Naive thymus-derived CD4-positive, alpha-beta T cell (primary cell): ENCODE data around the gene KRT35. TPM values are rescaled to one million over a fixed set of nuclear protein-coding genes. Genes with fewer than 3 reads are reported as not detected.

Experiments
- ATAC-seq: fragments of 150-1000 bp; cut with Tn5 transposase; 2 replicates; pipeline ENCODE4 v1.10.0; 2021; ENCODE audit warnings: mild to moderate bottlenecking, moderate library complexity
- CTCF ChIA-PET: fragments of 350-600 bp; sonication (Branson Sonifier 250); formaldehyde crosslinking; loops from one replicate; lab custom pipeline; 2021; ENCODE audit warnings: antibody characterized with exemption; lab: Charles Lee
- POLR2A ChIA-PET: fragments of 350-600 bp; sonication (Branson Sonifier 250); formaldehyde crosslinking; loops from one replicate; lab custom pipeline; 2021; ENCODE audit warnings: antibody characterized with exemption, inconsistent platforms; lab: Charles Lee
- DNase-seq, 9 donors: peaks; one replicate each; pipeline versions ENCODE4 v3.0.0 to v3.0.0-alpha.2; 2020 to 2022; ENCODE audit warnings: mixed read lengths in 1 of 9
- H3K27ac ChIP-seq: one replicate; pipeline ENCODE4 v1.7.0; 2013; ENCODE audit warnings: mild to moderate bottlenecking, low read depth, low read length, moderate library complexity
- H3K27me3 ChIP-seq, 2 donors: one replicate each; pipeline ENCODE4 v1.7.0; 2013; ENCODE audit warnings: low read length in 2 of 2, mild to moderate bottlenecking in 2 of 2, moderate library complexity in 2 of 2; ENCODE audit not compliant: control insufficient read depth in 2 of 2, insufficient read depth in 2 of 2
- H3K36me3 ChIP-seq, 3 experiments: 1 replicate in 2 of 3; 2 replicates in 1 of 3; pipeline ENCODE4 v1.7.0; 2013; ENCODE audit warnings: low read length in 3 of 3, mild to moderate bottlenecking in 3 of 3, moderate library complexity in 1 of 3; ENCODE audit not compliant: insufficient read depth in 3 of 3, control insufficient read depth in 2 of 3
- H3K4me1 ChIP-seq, 2 donors: one replicate each; pipeline ENCODE4 v1.7.0; 2013; ENCODE audit warnings: low read length in 2 of 2, mild to moderate bottlenecking in 2 of 2, moderate library complexity in 1 of 2; ENCODE audit not compliant: control insufficient read depth in 2 of 2, insufficient read depth in 2 of 2
- H3K4me3 ChIP-seq: 2 replicates; pipeline ENCODE4 v1.7.0; 2013; ENCODE audit warnings: mild to moderate bottlenecking, low read length
- H3K9me3 ChIP-seq, 3 experiments: 1 replicate in 2 of 3; 2 replicates in 1 of 3; pipeline ENCODE4 v1.7.0; 2013; ENCODE audit warnings: low read length in 3 of 3; ENCODE audit not compliant: control insufficient read depth in 2 of 3
- H3K27ac Mint-ChIP-seq, 9 donors: one replicate each; pipeline ENCODE4 v1.8.0; 2020 to 2022; ENCODE audit warnings: mixed read lengths in 9 of 9, mild to moderate bottlenecking in 8 of 9, moderate library complexity in 5 of 9, inconsistent platforms in 2 of 9
- H3K27me3 Mint-ChIP-seq, 5 donors: one replicate each; pipeline ENCODE4 v1.8.0; 2021 to 2022; ENCODE audit warnings: mixed read lengths in 5 of 5, mild to moderate bottlenecking in 1 of 5
- H3K36me3 Mint-ChIP-seq, 5 donors: one replicate each; pipeline ENCODE4 v1.8.0; 2020 to 2022; ENCODE audit warnings: mixed read lengths in 5 of 5, mild to moderate bottlenecking in 3 of 5, inconsistent platforms in 1 of 5
- H3K4me1 Mint-ChIP-seq, 7 donors: one replicate each; pipeline ENCODE4 v1.8.0; 2020 to 2022; ENCODE audit warnings: mixed read lengths in 7 of 7, mild to moderate bottlenecking in 3 of 7, inconsistent platforms in 1 of 7
- H3K4me3 Mint-ChIP-seq, 10 donors: one replicate each; pipeline ENCODE4 v1.8.0; 2020 to 2022; ENCODE audit warnings: mild to moderate bottlenecking in 10 of 10, mixed read lengths in 10 of 10, moderate library complexity in 6 of 10, inconsistent platforms in 2 of 10
- H3K9me3 Mint-ChIP-seq, 11 donors: one replicate each; pipeline ENCODE4 v1.8.0; 2020 to 2022; ENCODE audit warnings: mixed read lengths in 11 of 11, mild to moderate bottlenecking in 4 of 11, inconsistent platforms in 1 of 11, moderate library complexity in 1 of 11
- intact Hi-C, 2 donors: fragments of 100-400 bp; cut with micrococcal nuclease; formaldehyde crosslinking; loops; one replicate each; pipeline ENCODE4 v1.15.1; 2023
- polyA plus RNA-seq, 2 donors: library from polyadenylated mRNA; unstranded; fragments of 300-500 nt; fragmentation: Illumina TruSeq; gene quantifications; one replicate each; pipeline ENCODE4 v1.2.3, GENCODE V29; 2021
- total RNA-seq, 6 experiments: library from RNA in 5 of 6; stranded (reverse) in 5 of 6; gene quantifications; 1 replicate in 5 of 6; 2 replicates in 1 of 6; pipeline ENCODE4 v1.2.3 and lab custom pipeline; 2021 to 2026

KRT35 gene
- total RNA-seq (not detected), polyA plus RNA-seq (not detected), total RNA-seq (lab: John Stamatoyannopoulos, UW) (not detected)

- no peak within 1 kb of the TSS for H3K27ac ChIP-seq
- no peak within 1 kb of the TSS for H3K4me3 ChIP-seq
- intact Hi-C loops: no loop called here
- no peaks in the 10 kb centered on the region for H3K9me3 ChIP-seq
- Mint-ChIP-seq H3K27ac (peak within 1 kb of the TSS in 2 of 9 donors; percentile 16 to 19), H3K36me3 (no peaks in the 10 kb centered on the region), H3K27me3 (peaks cover 0 to 2% (median 0%) of the 10 kb centered on the region in 5 donors), H3K4me1 (no peaks in the 10 kb centered on the region), H3K9me3 (peaks cover 0 to 1% (median 0%) of the 10 kb centered on the region in 11 donors), H3K4me3 (no peak within 1 kb of the TSS)
- no peak for DNase-seq
- ChIA-PET CTCF (no interaction called here), POLR2A (no interaction called here)
- no peak for ATAC-seq
- no peaks in the 10 kb centered on the region for H3K27me3 ChIP-seq
- H3K4me1 ChIP-seq: no peaks in the 10 kb centered on the region
- no peaks in the 10 kb centered on the region for H3K36me3 ChIP-seq
These were observed at the start of gene KRT35 for GRCh38 chr17:41481036-41481435. Gene KRT35, minus strand, starts transcription at chr17:41481151. Its CDS starts 54 bp downstream, at chr17:41481097.

GRCh38 chr17:41530062-41531048 lies 49.4 kb upstream of the KRT35 start:
- H3K36me3 ChIP-seq: no peaks in the 10 kb centered on the region
- H3K27me3 ChIP-seq: peaks cover 3 to 23% of the 10 kb centered on the region in 2 donors
- no peaks in the 10 kb centered on the region for H3K36me3 Mint-ChIP-seq
- peaks cover 0 to 21% (median 4%) of the 10 kb centered on the region in 7 donors for H3K4me1 Mint-ChIP-seq
- H3K27me3 Mint-ChIP-seq: peaks cover 36 to 76% (median 41%) of the 10 kb centered on the region in 5 donors
- no peak overlapping the region for H3K27ac ChIP-seq
- H3K4me3 ChIP-seq: no peak overlapping the region
- DNase-seq (no peak), ATAC-seq (no peak)
- H3K4me1 ChIP-seq: peaks cover 0 to 4% of the 10 kb centered on the region in 2 donors
- CTCF ChIA-PET: interaction anchor here (1.1 kb wide), 1 partner anchor 18 kb away, joined by 3 read pairs; no protein-coding TSS in a partner anchor
- no peaks in the 10 kb centered on the region for H3K9me3 Mint-ChIP-seq
- H3K9me3 ChIP-seq: no peaks in the 10 kb centered on the region
- POLR2A ChIA-PET: no interaction called here
- H3K27ac Mint-ChIP-seq: no peak overlapping the region
- intact Hi-C loops: no loop called here
- H3K4me3 Mint-ChIP-seq: no peak overlapping the region

GRCh38 chr17:41529491-41529915 lies 48.6 kb upstream of the KRT35 start:
- H3K36me3 Mint-ChIP-seq: no peaks in the 10 kb centered on the region

GRCh38 chr17:41528959-41529353 lies 48.0 kb upstream of the KRT35 start:
- Histone ChIP-seq H3K27ac (no peak overlapping the region), H3K4me3 (no peak overlapping the region), H3K36me3 (no peaks in the 10 kb centered on the region), H3K4me1 (peaks cover 0 to 4% of the 10 kb centered on the region in 2 donors), H3K27me3 (peaks cover 3 to 23% of the 10 kb centered on the region in 2 donors), H3K9me3 (no peaks in the 10 kb centered on the region)
- no peaks in the 10 kb centered on the region for H3K36me3 Mint-ChIP-seq
- ChIA-PET CTCF (interaction anchor here (1.1 kb wide), 1 partner anchor 20 kb away, joined by 4 read pairs; no protein-coding TSS in a partner anchor), POLR2A (no interaction called here)
- DNase-seq: no peak
- peaks cover 0 to 21% (median 4%) of the 10 kb centered on the region in 7 donors for H3K4me1 Mint-ChIP-seq
- intact Hi-C loops: no loop called here
- H3K27ac Mint-ChIP-seq: no peak overlapping the region
- no peak for ATAC-seq
- H3K27me3 Mint-ChIP-seq: peaks cover 34 to 72% (median 39%) of the 10 kb centered on the region in 5 donors
- peak overlapping the region in 9 of 10 donors; percentile 16 to 83 (median 40) for H3K4me3 Mint-ChIP-seq
- H3K9me3 Mint-ChIP-seq: no peaks in the 10 kb centered on the region

More at GRCh38 chr17:41529491-41529915, 48.6 kb upstream of the KRT35 start:
- no peaks in the 10 kb centered on the region for H3K9me3 Mint-ChIP-seq
- ChIA-PET CTCF (interaction anchor here (1.1 kb wide), 1 partner anchor 19 kb away, joined by 4 read pairs; no protein-coding TSS in a partner anchor), POLR2A (no interaction called here)
- no peaks in the 10 kb centered on the region for H3K9me3 ChIP-seq
- H3K4me3 Mint-ChIP-seq: peak overlapping the region in 4 of 10 donors; percentile 24 to 83 (median 72)
- no peak overlapping the region for H3K4me3 ChIP-seq
- H3K27ac Mint-ChIP-seq: no peak overlapping the region
- ATAC-seq: no peak
- no peaks in the 10 kb centered on the region for H3K36me3 ChIP-seq
- peaks cover 3 to 23% of the 10 kb centered on the region in 2 donors for H3K27me3 ChIP-seq
- H3K27me3 Mint-ChIP-seq: peaks cover 34 to 72% (median 39%) of the 10 kb centered on the region in 5 donors
- intact Hi-C loops: no loop called here
- peaks cover 0 to 21% (median 4%) of the 10 kb centered on the region in 7 donors for H3K4me1 Mint-ChIP-seq
- H3K27ac ChIP-seq: no peak overlapping the region
- no peak for DNase-seq
- peaks cover 0 to 4% of the 10 kb centered on the region in 2 donors for H3K4me1 ChIP-seq

DNA sequence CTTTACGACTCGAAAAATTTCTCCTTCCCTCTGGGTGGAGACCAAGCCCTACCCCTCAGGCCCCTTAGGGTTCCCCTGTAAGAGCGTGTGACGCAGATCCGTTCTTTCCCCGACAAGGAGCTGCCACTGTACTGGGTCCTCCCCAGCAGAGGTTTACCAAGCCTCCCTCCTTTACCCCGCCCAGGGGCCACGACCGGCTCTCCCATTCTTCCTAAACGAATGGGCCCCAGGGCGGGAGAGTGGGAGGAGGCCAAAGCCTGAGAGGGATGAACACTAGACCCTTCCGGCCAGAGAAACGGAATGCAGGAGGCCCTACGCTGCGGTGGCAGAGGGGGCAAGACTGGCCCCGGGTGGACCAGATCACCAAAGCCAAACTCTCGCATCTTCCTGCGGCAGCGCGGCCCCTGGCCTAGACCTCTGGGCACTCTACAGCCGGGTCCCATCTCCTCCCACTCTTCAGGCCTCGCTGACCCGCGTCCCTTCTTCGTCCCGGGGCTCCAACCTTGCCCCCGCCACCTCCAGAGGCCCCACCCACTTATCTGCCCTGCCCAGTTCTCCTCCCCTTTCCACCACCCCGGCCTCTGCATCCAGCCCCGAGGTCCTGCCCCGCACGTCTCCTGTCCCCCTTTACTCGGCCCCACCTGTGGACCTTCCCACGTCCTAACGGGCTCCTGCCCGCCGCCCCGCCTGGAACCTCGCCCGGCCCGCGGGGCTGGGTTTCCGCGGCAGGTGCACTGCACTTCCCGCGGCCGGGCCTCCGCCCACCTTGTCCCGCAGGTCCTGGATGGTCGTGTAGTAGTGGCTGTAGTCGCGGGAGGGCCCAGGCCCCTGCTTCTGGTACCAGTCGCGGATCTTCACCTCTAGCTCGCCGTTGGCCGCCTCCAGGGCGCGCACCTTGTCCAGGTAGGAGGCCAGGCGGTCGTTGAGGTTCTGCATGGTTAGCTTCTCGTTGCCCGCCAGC lies 46.4 kb upstream of the KRT35 start:
- H3K36me3 Mint-ChIP-seq: no peaks in the 10 kb centered on the region
- Histone ChIP-seq H3K9me3 (no peaks in the 10 kb centered on the region), H3K36me3 (no peaks in the 10 kb centered on the region), H3K4me3 (peak overlapping the region; percentile 39), H3K4me1 (peaks cover 0 to 4% of the 10 kb centered on the region in 2 donors), H3K27me3 (peaks cover 3 to 23% of the 10 kb centered on the region in 2 donors), H3K27ac (no peak overlapping the region)
- ChIA-PET CTCF (interaction anchor here (0.6 kb wide), 1 partner anchor 41 kb away, joined by 3 read pairs; no protein-coding TSS in a partner anchor), POLR2A (no interaction called here)
- H3K27me3 Mint-ChIP-seq: peaks cover 30 to 65% (median 39%) of the 10 kb centered on the region in 5 donors
- no peaks in the 10 kb centered on the region for H3K9me3 Mint-ChIP-seq
- peaks cover 0 to 21% (median 4%) of the 10 kb centered on the region in 7 donors for H3K4me1 Mint-ChIP-seq
- no peak overlapping the region for H3K27ac Mint-ChIP-seq
- H3K4me3 Mint-ChIP-seq: peak overlapping the region in 9 of 10 donors; percentile 46 to 83 (median 65)
- ATAC-seq (peak; percentile 24), DNase-seq (peak in 3 of 9 donors; percentile 6 to 11 (median 9))
- intact Hi-C loops: no loop called here

DNA sequence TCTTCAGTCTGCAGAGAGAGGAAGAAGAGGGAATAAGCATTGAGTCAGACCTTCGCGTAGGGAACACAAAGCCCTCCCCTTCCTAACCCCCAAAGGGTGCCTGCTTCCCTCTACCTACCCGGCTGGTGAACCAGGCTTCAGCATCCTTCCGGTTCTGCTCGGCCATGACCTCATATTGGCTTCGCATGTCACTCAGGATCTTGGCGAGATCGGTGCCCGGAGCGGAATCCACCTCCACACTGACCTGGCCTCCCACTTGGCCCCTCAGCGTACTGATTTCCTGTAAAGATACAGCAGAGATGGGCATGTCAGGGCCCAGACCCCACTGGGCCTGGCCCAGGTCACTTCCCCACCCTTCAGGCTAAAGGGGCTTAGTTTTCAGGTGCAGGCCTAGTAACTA lies 43.3 kb upstream of the KRT35 start:
- CTCF ChIA-PET: no interaction called here
- DNase-seq: no peak
- peaks cover 19 to 37% (median 24%) of the 10 kb centered on the region in 5 donors for H3K27me3 Mint-ChIP-seq
- intact Hi-C loops: no loop called here
- H3K36me3 Mint-ChIP-seq: no peaks in the 10 kb centered on the region
- peaks cover 2 to 19% of the 10 kb centered on the region in 2 donors for H3K27me3 ChIP-seq
- H3K4me1 ChIP-seq: peaks cover 0 to 4% of the 10 kb centered on the region in 2 donors
- H3K9me3 ChIP-seq: no peaks in the 10 kb centered on the region
- H3K9me3 Mint-ChIP-seq: no peaks in the 10 kb centered on the region
- H3K4me3 ChIP-seq: no peak overlapping the region
- peaks cover 0 to 16% (median 4%) of the 10 kb centered on the region in 7 donors for H3K4me1 Mint-ChIP-seq
- no peak overlapping the region for H3K4me3 Mint-ChIP-seq
- no peak overlapping the region for H3K27ac Mint-ChIP-seq
- ATAC-seq: no peak
- H3K27ac ChIP-seq: no peak overlapping the region
- POLR2A ChIA-PET: no interaction called here
- no peaks in the 10 kb centered on the region for H3K36me3 ChIP-seq
